Non-pigmented ciliary epithelial cell (primary cell): ENCODE measurements around the gene CD244.

Experiments used
- DNase-seq: peaks from one replicate; pipeline ENCODE4 v3.0.0-alpha.2; 2010; ENCODE audit warnings: low read depth

CD244 gene

GRCh38 chr1:160844447-160845232 lies 18.0 kb downstream of the CD244 start:
- no peak for DNase-seq

GRCh38 chr1:160841079-160841478 lies 21.6 kb downstream of the CD244 start:
- DNase-seq: no peak

GRCh38 chr1:160839746-160840145 lies 22.9 kb downstream of the CD244 start:
- DNase-seq: no peak

GRCh38 chr1:160838888-160839287 lies 23.8 kb downstream of the CD244 start:
- no peak for DNase-seq

GRCh38 chr1:160837558-160838205 lies 25.0 kb downstream of the CD244 start:
- no peak for DNase-seq

GRCh38 chr1:160836981-160837557 lies 25.6 kb downstream of the CD244 start:
- no peak for DNase-seq

- DNase-seq: no peak
Measured at GRCh38 chr1:160836561-160836960, 26.1 kb downstream of the CD244 start.

GRCh38 chr1:160835751-160836150 lies 26.9 kb downstream of the CD244 start:
- no peak for DNase-seq

GRCh38 chr1:160834945-160835565 lies 27.6 kb downstream of the CD244 start:
- no peak for DNase-seq

- no peak for DNase-seq
Measured at GRCh38 chr1:160830321-160831153, 32.1 kb downstream of the CD244 start.

GRCh38 chr1:160829766-160830165 lies 32.9 kb downstream of the CD244 start:
- DNase-seq: no peak

- DNase-seq: no peak
Measured at GRCh38 chr1:160827418-160827817, 35.3 kb downstream of the CD244 start.

GRCh38 chr1:160826546-160826945 lies 36.1 kb downstream of the CD244 start:
- no peak for DNase-seq

GRCh38 chr1:160823296-160823695 lies 39.4 kb downstream of the CD244 start:
- no peak for DNase-seq

GRCh38 chr1:160821627-160822026 lies 41.1 kb downstream of the CD244 start:
- no peak for DNase-seq

- DNase-seq: no peak
Measured at GRCh38 chr1:160819186-160819585, 43.5 kb downstream of the CD244 start.

GRCh38 chr1:160818207-160818937 lies 44.3 kb downstream of the CD244 start:
- DNase-seq: no peak

- DNase-seq: no peak
Measured at GRCh38 chr1:160814856-160815255, 47.8 kb downstream of the CD244 start.

- no peak for DNase-seq
Measured at GRCh38 chr1:160814316-160814715, 48.4 kb downstream of the CD244 start.

GRCh38 chr1:160813215-160813614 lies 49.5 kb downstream of the CD244 start:
- DNase-seq: no peak

- DNase-seq: no peak
Measured at GRCh38 chr1:160811147-160811546, 51.5 kb downstream of the CD244 start.
